Chondrocyte (in vitro differentiated cells): ENCODE results near the gene SRCIN1. TPM values are rescaled to one million over a fixed set of nuclear protein-coding genes. Genes with fewer than 3 reads are reported as not detected.

Experiments used
- DNase-seq: peaks from one replicate; pipeline ENCODE4 v3.0.0; 2021; ENCODE audit warnings: mixed read lengths, low spot score
- H3K27ac Mint-ChIP-seq: one replicate; pipeline ENCODE4 v1.8.0; 2021; ENCODE audit warnings: mild to moderate bottlenecking, moderate library complexity, mixed read lengths; ENCODE audit not compliant: unreplicated experiment
- H3K27me3 Mint-ChIP-seq: 2 replicates; pipeline ENCODE4 v1.8.0; 2021; ENCODE audit warnings: low read depth, mixed read lengths
- H3K36me3 Mint-ChIP-seq: 2 replicates; pipeline ENCODE4 v1.8.0; 2021; ENCODE audit warnings: low read depth, mixed read lengths
- H3K4me1 Mint-ChIP-seq: 2 replicates; pipeline ENCODE4 v1.8.0; 2021; ENCODE audit warnings: low read depth, mild to moderate bottlenecking, mixed read lengths
- H3K4me3 Mint-ChIP-seq: one replicate; pipeline ENCODE4 v1.8.0; 2021; ENCODE audit warnings: mild to moderate bottlenecking, moderate library complexity, mixed read lengths; ENCODE audit not compliant: unreplicated experiment
- H3K9me3 Mint-ChIP-seq: 2 replicates; pipeline ENCODE4 v1.8.0; 2021; ENCODE audit warnings: low read depth, mixed read lengths
- CTCF ChIP-seq: fragments of 200-600 bp; sonication (generic); IDR thresholded peaks from 2 replicates; pipeline ENCODE4 v1.5.0; 2021; ENCODE audit warnings: antibody characterized with exemption, mild to moderate bottlenecking, moderate library complexity
- total RNA-seq: library from RNA; stranded (reverse); gene quantifications from 3 replicates; pipeline ENCODE4 v1.2.1, GENCODE V29; 2021

SRCIN1 gene
- total RNA-seq, 1 donor from 2014 or later, result 0.30 TPM

DNA sequence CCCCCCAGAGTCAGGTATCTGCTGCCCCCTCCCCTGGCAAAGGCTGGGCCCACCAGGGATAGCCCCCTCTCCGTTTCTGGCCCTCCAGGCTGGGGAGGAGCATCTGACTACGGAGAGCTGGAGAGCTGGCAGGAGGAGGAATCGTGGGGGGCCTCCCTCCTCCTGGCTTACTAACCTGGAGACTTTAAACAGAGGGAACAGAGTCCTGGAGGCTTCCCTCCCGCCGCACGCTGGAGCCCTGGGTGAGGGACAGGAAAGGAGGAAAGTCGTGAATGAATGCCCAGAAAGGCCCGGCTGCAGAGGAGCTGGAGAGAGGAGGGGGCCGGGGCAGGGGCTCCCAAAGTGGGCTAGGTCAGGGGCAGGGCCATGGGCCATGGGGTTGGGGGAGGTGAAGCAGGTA, 9.9 kb downstream of the SRCIN1 start:
- Mint-ChIP-seq H3K4me3 (no peak overlapping the region), H3K36me3 (no peaks in the 10 kb centered on the region), H3K4me1 (peaks cover 15% of the 10 kb centered on the region), H3K27ac (no peak overlapping the region), H3K27me3 (peaks cover 56% of the 10 kb centered on the region), H3K9me3 (no peaks in the 10 kb centered on the region)
- no peak for DNase-seq
- no peak for TF ChIP-seq CTCF

DNA sequence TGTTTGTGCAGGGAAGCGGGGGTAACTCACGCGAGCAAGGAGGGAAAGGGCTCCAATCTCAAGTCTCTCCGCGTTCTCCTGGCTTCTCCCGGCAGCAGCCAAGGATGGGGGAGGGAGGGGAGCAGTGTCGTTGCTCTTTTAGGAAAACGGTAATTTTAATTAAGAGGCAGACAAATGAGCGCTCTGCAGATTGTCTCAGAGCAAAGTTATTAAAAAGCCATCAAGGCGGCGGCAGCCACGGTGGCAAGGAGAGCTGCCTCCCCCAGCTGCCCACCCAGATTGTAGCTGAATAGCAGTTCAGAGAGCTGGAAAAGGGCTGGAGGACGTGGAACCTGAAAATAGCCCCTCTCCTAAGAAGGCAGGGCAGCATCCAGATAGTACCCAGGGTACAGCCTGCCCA, 11.6 kb downstream of the SRCIN1 start:
- TF ChIP-seq CTCF, result no peak
- Mint-ChIP-seq H3K4me1 (peaks cover 15% of the 10 kb centered on the region), H3K27ac (no peak overlapping the region), H3K27me3 (peaks cover 57% of the 10 kb centered on the region), H3K9me3 (no peaks in the 10 kb centered on the region), H3K4me3 (no peak overlapping the region), H3K36me3 (no peaks in the 10 kb centered on the region)
- no peak for DNase-seq

DNA sequence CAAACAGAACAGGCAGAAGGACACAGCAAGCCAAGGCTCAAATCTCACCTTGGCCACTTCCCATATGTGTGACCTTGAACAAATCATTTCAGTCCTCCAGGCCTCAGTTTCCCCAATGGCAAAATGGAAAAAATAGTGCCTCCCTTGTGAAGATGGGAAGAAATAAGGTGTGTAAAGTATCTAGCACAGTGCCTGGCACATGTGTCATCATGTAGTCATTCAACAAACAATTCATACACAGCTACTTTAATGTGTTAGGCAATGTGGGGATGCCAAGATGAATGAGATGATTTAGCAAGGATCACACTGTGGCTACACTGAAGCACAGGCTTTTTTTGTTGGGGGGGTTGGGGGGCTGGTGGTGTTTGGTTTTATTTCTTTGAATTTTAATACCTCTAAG, 13.3 kb downstream of the SRCIN1 start:
- DNase-seq, result no peak
- Mint-ChIP-seq H3K36me3 (no peaks in the 10 kb centered on the region), H3K27me3 (peaks cover 53% of the 10 kb centered on the region), H3K27ac (no peak overlapping the region), H3K9me3 (no peaks in the 10 kb centered on the region), H3K4me3 (no peak overlapping the region), H3K4me1 (peaks cover 20% of the 10 kb centered on the region)
- TF ChIP-seq CTCF, result no peak

DNA sequence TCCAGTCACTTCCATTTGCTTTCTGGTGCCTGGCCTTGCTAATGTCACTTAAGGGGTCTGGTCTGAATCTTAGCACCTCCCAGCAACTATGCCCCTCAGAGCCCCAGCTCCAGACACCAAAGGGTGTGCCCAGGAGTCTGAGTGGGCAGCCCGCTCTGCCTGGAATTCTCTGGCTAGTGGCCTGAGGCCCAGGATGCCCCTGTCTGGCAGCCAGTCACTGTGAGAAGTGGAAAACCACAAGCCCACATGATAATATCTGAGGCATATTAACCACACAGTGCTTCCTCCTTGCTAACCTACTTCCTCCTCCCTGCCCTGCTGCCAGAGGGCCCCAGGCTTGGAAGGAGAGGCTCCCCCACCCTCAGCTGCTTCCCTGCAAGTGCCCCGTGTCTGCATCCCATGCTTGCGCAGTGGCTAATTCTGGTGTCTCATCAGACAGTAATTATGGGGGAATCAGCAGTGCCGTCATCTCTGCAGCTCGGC, 14.0 kb downstream of the SRCIN1 start:
- Mint-ChIP-seq H3K27me3 (peaks cover 46% of the 10 kb centered on the region), H3K36me3 (no peaks in the 10 kb centered on the region), H3K27ac (no peak overlapping the region), H3K9me3 (no peaks in the 10 kb centered on the region), H3K4me3 (no peak overlapping the region), H3K4me1 (peaks cover 20% of the 10 kb centered on the region)
- no peak for TF ChIP-seq CTCF
- DNase-seq, result no peak

- Mint-ChIP-seq H3K27me3 (peaks cover 43% of the 10 kb centered on the region), H3K36me3 (no peaks in the 10 kb centered on the region), H3K4me3 (no peak overlapping the region), H3K4me1 (peaks cover 20% of the 10 kb centered on the region), H3K27ac (no peak overlapping the region), H3K9me3 (no peaks in the 10 kb centered on the region)
- TF ChIP-seq CTCF, result no peak
- no peak for DNase-seq
Measured at GRCh38 chr17:38590988-38591758, 14.6 kb downstream of the SRCIN1 start.
